PFSK-1 (cell line): Measurements from ENCODE around the gene SLC2A10. TPM values are rescaled to one million over a fixed set of nuclear protein-coding genes. Genes with fewer than 3 reads are reported as not detected.

ENCODE experiments used
- FOXP2 ChIP-seq: optimal IDR thresholded peaks from 2 replicates; pipeline ENCODE3; 2011; ENCODE audit warnings: borderline replicate concordance, control low read depth, inconsistent platforms; ENCODE audit not compliant: insufficient read depth; ENCODE audit errors: extremely low read length, extremely low read depth
- POLR2AphosphoS5 ChIP-seq: IDR thresholded peaks from 2 replicates; pipeline ENCODE4 v1.6.1; 2012; ENCODE audit warnings: low read depth, mild to moderate bottlenecking, control low read depth, low read length, moderate library complexity
- SIN3A ChIP-seq: IDR thresholded peaks from 2 replicates; pipeline ENCODE4 v1.6.1; 2012; ENCODE audit warnings: mild to moderate bottlenecking, low read length, moderate library complexity, borderline replicate concordance; ENCODE audit not compliant: insufficient read depth
- TAF1 ChIP-seq: IDR thresholded peaks from 2 replicates; pipeline ENCODE4 v1.6.1; 2012; ENCODE audit warnings: low read length, control low read depth, borderline replicate concordance; ENCODE audit not compliant: insufficient read depth
- polyA plus RNA-seq: library from polyadenylated mRNA; unstranded; fragments of >200 nt; gene quantifications from one replicate; pipeline ENCODE4 v1.2.1, GENCODE V29; 2012; ENCODE audit warnings: low read depth, missing spikeins; ENCODE audit not compliant: insufficient read length
- TF ChIP-seq, protein P1 (sequence below), 2 experiments: IDR thresholded peaks; 2 replicates each; pipeline versions ENCODE4 v1.6.1 to v1.8.0; 2011 to 2012; ENCODE audit warnings: low read depth in 2 of 2, low read length in 2 of 2, control low read depth in 1 of 2, inconsistent platforms in 1 of 2, mild to moderate bottlenecking in 1 of 2, moderate library complexity in 1 of 2; ENCODE audit not compliant: insufficient read depth in 1 of 2

Gene SLC2A10
- 0.15 TPM for polyA plus RNA-seq

DNA sequence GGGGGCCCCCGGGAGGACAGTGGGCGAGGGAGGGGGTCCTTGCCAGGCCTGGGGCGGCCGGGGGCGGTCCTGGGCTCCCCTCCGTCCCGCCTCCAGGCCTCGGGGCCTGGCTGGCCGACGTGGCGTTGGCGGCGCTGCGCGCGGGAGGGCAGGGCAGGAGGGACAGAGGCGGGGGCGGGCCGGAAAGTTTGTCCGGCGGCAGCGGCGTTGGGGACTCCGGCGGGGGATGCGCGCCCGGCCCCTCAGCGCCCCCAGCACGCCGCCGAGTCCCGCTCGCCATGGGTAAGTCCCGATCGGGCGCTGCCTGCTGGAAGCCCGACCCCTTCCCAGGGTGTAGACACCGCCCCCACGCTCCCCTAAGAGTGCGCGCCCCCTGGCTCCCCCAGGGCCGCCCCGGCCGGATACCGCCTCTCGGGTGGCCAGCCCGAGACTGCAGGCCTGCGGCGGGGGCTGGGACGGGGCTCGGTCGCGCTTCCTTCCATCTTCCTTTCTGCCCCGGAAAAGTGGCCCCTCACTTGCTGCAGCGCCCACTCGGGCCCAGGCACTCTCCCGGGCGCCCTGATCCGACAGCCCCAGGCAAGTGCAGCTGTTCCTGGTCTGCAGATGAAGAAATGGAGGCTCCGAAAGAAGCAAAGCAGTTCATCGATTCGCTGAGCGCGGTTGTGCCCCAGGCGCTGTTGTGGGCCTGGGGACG lies at the start of gene SLC2A10:
Gene SLC2A10, plus strand, starts transcription at position 191 of the 694 bp plus-strand sequence. Its CDS starts 88 bp downstream, at position 279.
- TF ChIP-seq FOXP2: no peak
- TF ChIP-seq POLR2AphosphoS5: no peak
- no peak for TF ChIP-seq TAF1
- TF ChIP-seq, protein P1, sequence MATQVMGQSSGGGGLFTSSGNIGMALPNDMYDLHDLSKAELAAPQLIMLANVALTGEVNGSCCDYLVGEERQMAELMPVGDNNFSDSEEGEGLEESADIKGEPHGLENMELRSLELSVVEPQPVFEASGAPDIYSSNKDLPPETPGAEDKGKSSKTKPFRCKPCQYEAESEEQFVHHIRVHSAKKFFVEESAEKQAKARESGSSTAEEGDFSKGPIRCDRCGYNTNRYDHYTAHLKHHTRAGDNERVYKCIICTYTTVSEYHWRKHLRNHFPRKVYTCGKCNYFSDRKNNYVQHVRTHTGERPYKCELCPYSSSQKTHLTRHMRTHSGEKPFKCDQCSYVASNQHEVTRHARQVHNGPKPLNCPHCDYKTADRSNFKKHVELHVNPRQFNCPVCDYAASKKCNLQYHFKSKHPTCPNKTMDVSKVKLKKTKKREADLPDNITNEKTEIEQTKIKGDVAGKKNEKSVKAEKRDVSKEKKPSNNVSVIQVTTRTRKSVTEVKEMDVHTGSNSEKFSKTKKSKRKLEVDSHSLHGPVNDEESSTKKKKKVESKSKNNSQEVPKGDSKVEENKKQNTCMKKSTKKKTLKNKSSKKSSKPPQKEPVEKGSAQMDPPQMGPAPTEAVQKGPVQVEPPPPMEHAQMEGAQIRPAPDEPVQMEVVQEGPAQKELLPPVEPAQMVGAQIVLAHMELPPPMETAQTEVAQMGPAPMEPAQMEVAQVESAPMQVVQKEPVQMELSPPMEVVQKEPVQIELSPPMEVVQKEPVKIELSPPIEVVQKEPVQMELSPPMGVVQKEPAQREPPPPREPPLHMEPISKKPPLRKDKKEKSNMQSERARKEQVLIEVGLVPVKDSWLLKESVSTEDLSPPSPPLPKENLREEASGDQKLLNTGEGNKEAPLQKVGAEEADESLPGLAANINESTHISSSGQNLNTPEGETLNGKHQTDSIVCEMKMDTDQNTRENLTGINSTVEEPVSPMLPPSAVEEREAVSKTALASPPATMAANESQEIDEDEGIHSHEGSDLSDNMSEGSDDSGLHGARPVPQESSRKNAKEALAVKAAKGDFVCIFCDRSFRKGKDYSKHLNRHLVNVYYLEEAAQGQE (IDR thresholded peaks at IDR 0.05; ENCODE audit: insufficient read depth in 1 of 2, low read depth in 2 of 2, low read length in 2 of 2): no peak
- no peak for TF ChIP-seq SIN3A

GRCh38 chr20:46660487-46660886 lies 49.0 kb upstream of the SLC2A10 start:
- TF ChIP-seq SIN3A (no peak), TAF1 (no peak), POLR2AphosphoS5 (no peak), FOXP2 (no peak)
- TF ChIP-seq, protein P1 (IDR thresholded peaks at IDR 0.05; ENCODE audit: insufficient read depth in 1 of 2, low read depth in 2 of 2, low read length in 2 of 2): no peak

DNA sequence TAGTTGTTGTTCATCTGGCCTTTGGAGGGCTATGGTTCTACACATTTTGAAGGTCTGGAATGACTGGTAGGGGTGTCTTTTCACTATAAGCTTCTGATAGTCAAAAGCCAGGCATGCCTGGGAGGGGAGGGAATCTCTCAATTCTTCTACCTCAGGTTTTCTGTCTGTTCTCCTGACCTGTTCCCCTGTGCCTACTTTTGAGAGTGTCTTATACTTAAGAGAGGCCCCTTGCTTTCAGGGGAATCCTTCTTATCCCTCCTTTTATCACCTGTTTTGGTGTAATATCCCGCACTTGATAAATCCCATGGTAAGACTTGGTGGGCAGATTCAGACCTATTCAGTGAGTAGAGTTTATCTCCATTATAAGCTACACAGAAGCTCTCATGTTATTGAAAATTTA lies 47.8 kb upstream of the SLC2A10 start:
- TF ChIP-seq TAF1: no peak
- no peak for TF ChIP-seq POLR2AphosphoS5

- no peak for TF ChIP-seq TAF1
- TF ChIP-seq POLR2AphosphoS5: no peak
- TF ChIP-seq, protein P1 (IDR thresholded peaks at IDR 0.05; ENCODE audit: insufficient read depth in 1 of 2, low read depth in 2 of 2, low read length in 2 of 2): no peak
- TF ChIP-seq FOXP2: no peak
- no peak for TF ChIP-seq SIN3A
Measured at GRCh38 chr20:46663531-46663930, 45.9 kb upstream of the SLC2A10 start.

DNA sequence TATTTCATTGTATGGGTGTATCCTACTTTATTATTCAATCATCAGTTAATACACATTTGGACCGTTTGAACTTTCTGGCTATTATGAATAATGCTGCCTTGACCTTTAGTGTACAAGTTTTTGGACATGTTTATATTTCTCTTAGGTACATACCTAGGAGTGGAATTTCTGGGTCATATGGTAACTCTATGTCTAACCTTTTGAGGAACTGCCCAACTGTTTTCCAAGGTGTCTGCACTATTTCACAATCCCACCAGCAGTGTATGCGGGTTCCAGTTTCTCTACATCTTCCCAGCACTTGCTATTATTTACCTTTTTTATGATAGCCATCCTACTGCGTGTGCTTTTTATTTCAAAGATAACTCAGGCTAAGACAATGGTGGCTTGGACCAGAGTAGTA lies 43.8 kb upstream of the SLC2A10 start:
- TF ChIP-seq POLR2AphosphoS5: no peak
- TF ChIP-seq TAF1: no peak
- TF ChIP-seq SIN3A: no peak
- TF ChIP-seq, protein P1 (IDR thresholded peaks at IDR 0.05; ENCODE audit: insufficient read depth in 1 of 2, low read depth in 2 of 2, low read length in 2 of 2): no peak
- no peak for TF ChIP-seq FOXP2
